CD4-positive, alpha-beta memory T cell (primary cell): ENCODE data around the gene EXO5. TPM values are rescaled to one million over a fixed set of nuclear protein-coding genes. Genes with fewer than 3 reads are reported as not detected.

Experiments used
- CTCF ChIA-PET: fragments of 350-600 bp; sonication (Branson Sonifier 250); formaldehyde crosslinking; loops from one replicate; lab custom pipeline; 2021; ENCODE audit warnings: inconsistent platforms; ENCODE audit not compliant: partially characterized antibody; lab: Charles Lee
- POLR2A ChIA-PET: fragments of 350-600 bp; sonication (Branson Sonifier 250); formaldehyde crosslinking; loops from one replicate; lab custom pipeline; 2021; ENCODE audit not compliant: partially characterized antibody; lab: Charles Lee
- DNase-seq, 5 donors: peaks; one replicate each; pipeline versions ENCODE4 v3.0.0 to v3.0.0-alpha.2; 2020 to 2022; ENCODE audit warnings: mixed read lengths in 1 of 5
- H3K27ac ChIP-seq: one replicate; pipeline ENCODE4 v1.7.0; 2013; ENCODE audit warnings: low read depth, low read length
- H3K27me3 ChIP-seq: 2 replicates; pipeline ENCODE4 v1.7.0; 2013; ENCODE audit warnings: mild to moderate bottlenecking, low read length, moderate library complexity; ENCODE audit not compliant: insufficient read depth
- H3K36me3 ChIP-seq: 2 replicates; pipeline ENCODE4 v1.7.0; 2013; ENCODE audit warnings: mild to moderate bottlenecking, low read length, moderate library complexity; ENCODE audit not compliant: insufficient read depth
- H3K4me1 ChIP-seq: 2 replicates; pipeline ENCODE4 v1.7.0; 2013; ENCODE audit warnings: mild to moderate bottlenecking, low read length, moderate library complexity; ENCODE audit not compliant: insufficient read depth
- H3K4me3 ChIP-seq, 2 donors: one replicate each; pipeline ENCODE4 v1.7.0; 2013; ENCODE audit warnings: low read length in 2 of 2, mild to moderate bottlenecking in 1 of 2
- H3K9me3 ChIP-seq, 2 donors: one replicate each; pipeline ENCODE4 v1.7.0; 2013; ENCODE audit warnings: low read length in 2 of 2, control low read depth in 1 of 2; ENCODE audit not compliant: control insufficient read depth in 1 of 2
- H3K27ac Mint-ChIP-seq, 7 donors: one replicate each; pipeline ENCODE4 v1.8.0; 2020 to 2021; ENCODE audit warnings: mixed read lengths in 7 of 7, mild to moderate bottlenecking in 6 of 7, inconsistent platforms in 3 of 7, moderate library complexity in 3 of 7
- H3K27me3 Mint-ChIP-seq, 2 donors: one replicate each; pipeline ENCODE4 v1.8.0; 2020 to 2021; ENCODE audit warnings: mixed read lengths in 2 of 2
- H3K36me3 Mint-ChIP-seq, 2 donors: one replicate each; pipeline ENCODE4 v1.8.0; 2020 to 2021; ENCODE audit warnings: mixed read lengths in 2 of 2, inconsistent platforms in 1 of 2, mild to moderate bottlenecking in 1 of 2
- H3K4me1 Mint-ChIP-seq, 4 donors: one replicate each; pipeline ENCODE4 v1.8.0; 2020 to 2021; ENCODE audit warnings: mixed read lengths in 4 of 4, mild to moderate bottlenecking in 1 of 4
- H3K4me3 Mint-ChIP-seq, 8 donors: one replicate each; pipeline ENCODE4 v1.8.0; 2020 to 2021; ENCODE audit warnings: mixed read lengths in 8 of 8, mild to moderate bottlenecking in 7 of 8, moderate library complexity in 6 of 8, inconsistent platforms in 3 of 8
- H3K9me3 Mint-ChIP-seq, 8 donors: one replicate each; pipeline ENCODE4 v1.8.0; 2020 to 2021; ENCODE audit warnings: mixed read lengths in 8 of 8, mild to moderate bottlenecking in 5 of 8, inconsistent platforms in 3 of 8, moderate library complexity in 1 of 8
- intact Hi-C: fragments of 100-400 bp; cut with micrococcal nuclease; formaldehyde crosslinking; loops from one replicate; pipeline ENCODE4 v1.15.1; 2023
- polyA plus RNA-seq, 2 donors: library from polyadenylated mRNA; unstranded; fragments of 300-500 nt; fragmentation: Illumina TruSeq; gene quantifications; one replicate each; pipeline ENCODE4 v1.2.3, GENCODE V29; 2021
- total RNA-seq, 2 experiments: library from RNA; stranded (reverse); gene quantifications; one replicate each; pipeline ENCODE4 v1.2.3, GENCODE V29; 2021

EXO5 gene
- total and polyA plus RNA-seq, 4 experiments from 2014 or later = 4.0 to 10.7 (median 8.5) TPM

GRCh38 chr1:40564506-40564905 is 55.9 kb downstream of the EXO5 start:
- Histone ChIP-seq H3K9me3 (no peaks in the 10 kb centered on the region), H3K4me1 (no peaks in the 10 kb centered on the region), H3K36me3 (no peaks in the 10 kb centered on the region), H3K27me3 (no peaks in the 10 kb centered on the region), H3K27ac (no peak overlapping the region), H3K4me3 (no peak overlapping the region)
- intact Hi-C loops = no loop called here
- H3K27ac Mint-ChIP-seq = no peak overlapping the region
- peaks cover 8 to 10% of the 10 kb centered on the region in 2 donors for H3K27me3 Mint-ChIP-seq
- no peak for DNase-seq
- peaks cover 0 to 2% (median 0%) of the 10 kb centered on the region in 8 donors for H3K9me3 Mint-ChIP-seq
- CTCF ChIA-PET = no interaction called here
- no peaks in the 10 kb centered on the region for H3K36me3 Mint-ChIP-seq
- no peak overlapping the region for H3K4me3 Mint-ChIP-seq
- POLR2A ChIA-PET = no interaction called here
- no peaks in the 10 kb centered on the region for H3K4me1 Mint-ChIP-seq

DNA sequence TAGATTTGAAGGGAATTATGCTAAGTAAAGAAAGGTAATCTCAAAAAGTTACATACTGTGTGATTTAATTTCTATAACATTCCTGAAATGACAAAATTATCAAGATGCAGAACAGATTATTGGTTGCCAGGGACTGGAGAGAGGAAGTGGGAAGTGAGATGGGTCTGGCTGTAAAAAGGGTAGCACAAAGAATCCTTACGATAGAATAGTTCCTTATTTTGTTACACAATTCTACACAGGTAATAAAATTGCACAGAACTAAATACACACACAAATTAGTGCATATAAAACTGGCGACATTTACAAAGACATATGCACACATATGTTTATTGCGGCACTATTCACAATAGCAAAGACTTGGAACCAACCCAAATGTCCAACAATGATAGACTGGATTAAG is 56.3 kb downstream of the EXO5 start:
- no peaks in the 10 kb centered on the region for H3K27me3 ChIP-seq
- H3K27ac ChIP-seq = no peak overlapping the region
- intact Hi-C loops = no loop called here
- CTCF ChIA-PET = no interaction called here
- H3K36me3 ChIP-seq = no peaks in the 10 kb centered on the region
- H3K4me1 Mint-ChIP-seq = no peaks in the 10 kb centered on the region
- no peaks in the 10 kb centered on the region for H3K4me1 ChIP-seq
- peaks cover 0 to 2% (median 0%) of the 10 kb centered on the region in 8 donors for H3K9me3 Mint-ChIP-seq
- no peak overlapping the region for H3K27ac Mint-ChIP-seq
- no peaks in the 10 kb centered on the region for H3K36me3 Mint-ChIP-seq
- H3K27me3 Mint-ChIP-seq = peaks cover 6 to 10% of the 10 kb centered on the region in 2 donors
- no peak overlapping the region for H3K4me3 Mint-ChIP-seq
- DNase-seq = no peak
- POLR2A ChIA-PET = no interaction called here
- no peaks in the 10 kb centered on the region for H3K9me3 ChIP-seq
- H3K4me3 ChIP-seq = no peak overlapping the region

Other genes with a start within 250 kb of the EXO5 start
- gene COL9A2, start 191.5 kb upstream of the EXO5 start, total RNA-seq = 1 to 10 TPM; 2.1 to 2.8 TPM
- under 1 TPM in 1 of 2 donors, not detected in 1; 0.41 TPM for gene COL9A2, start 191.5 kb upstream of the EXO5 start, polyA plus RNA-seq
- gene SMAP2, start 135.0 kb upstream of the EXO5 start, total RNA-seq = 100 to 1,000 TPM; 123 TPM
- gene SMAP2, start 135.0 kb upstream of the EXO5 start, polyA plus RNA-seq = 100 to 1,000 TPM; 258 to 358 TPM
- 1 to 10 TPM; 7.5 to 7.9 TPM for gene ZFP69B, start 58.3 kb upstream of the EXO5 start, total RNA-seq
- gene ZFP69B, start 58.3 kb upstream of the EXO5 start, polyA plus RNA-seq = 1 to 10 TPM; 2.1 to 2.4 TPM
- gene ZFP69, start 31.5 kb upstream of the EXO5 start, total RNA-seq = 1 to 10 TPM; 3.3 to 4.3 TPM
- gene ZFP69, start 31.5 kb upstream of the EXO5 start, polyA plus RNA-seq = 1 to 10 TPM; 3.8 to 6.1 TPM
- 1 to 10 TPM; 4.4 to 5.5 TPM for gene ZNF684, start 22.9 kb downstream of the EXO5 start, total RNA-seq
- 1 to 10 TPM; 2.0 to 3.8 TPM for gene ZNF684, start 22.9 kb downstream of the EXO5 start, polyA plus RNA-seq
- 1 to 10 TPM; 2.0 to 2.3 TPM for gene RIMS3, start 156.9 kb downstream of the EXO5 start, total RNA-seq
- 1 to 10 TPM; 1.5 to 3.4 TPM for gene RIMS3, start 156.9 kb downstream of the EXO5 start, polyA plus RNA-seq
- 10 to 100 TPM; 70.4 to 73.6 TPM for gene NFYC, start 182.9 kb downstream of the EXO5 start, total RNA-seq
- 10 to 100 TPM; 47.7 to 67.2 TPM for gene NFYC, start 182.9 kb downstream of the EXO5 start, polyA plus RNA-seq